Measurements from ENCODE around the gene PLXNB3. TPM values are rescaled to one million over a fixed set of nuclear protein-coding genes. Genes with fewer than 3 reads are reported as not detected.
A peak's percentile ranks its signal among the peaks of the same experiment; 100 is the strongest.

Gene PLXNB3
- total RNA-seq, 1 experiment from 2014 or later = 0.16 TPM

- Histone ChIP-seq H3K4me3 (ENCODE audit: low read depth, low read length) (peak overlapping the region; percentile 49), H3K4me1 (peaks cover 14% of the 10 kb centered on the region), H3K36me3 (ENCODE audit: control insufficient read depth, insufficient read depth, low read length) (no peaks in the 10 kb centered on the region), H3K9me3 (no peaks in the 10 kb centered on the region), H3K27me3 (replicated peaks; ENCODE audit: control insufficient read depth, insufficient read depth, low read length) (no peaks in the 10 kb centered on the region)
- TF ChIP-seq CTCF (IDR thresholded peaks at IDR 0.05; ENCODE audit: insufficient read depth in 1 of 2, low read depth in 1 of 2, low read length in 1 of 2, severe bottlenecking in 1 of 2, unreplicated experiment in 1 of 2) = no peak
- CTCF ChIA-PET = no interaction called here
- Mint-ChIP-seq H3K4me1 (ENCODE audit: low read depth, unreplicated experiment) (no peaks in the 10 kb centered on the region), H3K27ac (ENCODE audit: unreplicated experiment) (no peak overlapping the region), H3K9me3 (ENCODE audit: unreplicated experiment) (no peaks in the 10 kb centered on the region), H3K27me3 (ENCODE audit: insufficient read depth, unreplicated experiment) (no peaks in the 10 kb centered on the region), H3K4me3 (ENCODE audit: unreplicated experiment) (peak overlapping the region; percentile 79), H3K36me3 (ENCODE audit: insufficient read depth, unreplicated experiment) (peaks cover 27% of the 10 kb centered on the region)
- POLR2A ChIA-PET = no interaction called here
- TSS peak; percentile 28 for BruUV-seq (replicated peaks)
- DNase-seq = no peak
- intact Hi-C loops (cut with micrococcal nuclease; ENCODE audit: unreplicated experiment) = no loop called here
Observed at GRCh38 chrX:153725039-153725831, 38.8 kb upstream of the PLXNB3 start.

- H3K27ac Mint-ChIP-seq (ENCODE audit: unreplicated experiment) = no peak overlapping the region
- intact Hi-C loops (cut with micrococcal nuclease; ENCODE audit: unreplicated experiment) = no loop called here
- ChIA-PET POLR2A (no interaction called here), CTCF (no interaction called here)
- H3K27me3 Mint-ChIP-seq (ENCODE audit: insufficient read depth, unreplicated experiment) = no peaks in the 10 kb centered on the region
- no peaks in the 10 kb centered on the region for H3K4me1 Mint-ChIP-seq (ENCODE audit: low read depth, unreplicated experiment)
- H3K4me3 Mint-ChIP-seq (ENCODE audit: unreplicated experiment) = peak overlapping the region; percentile 27
- H3K36me3 Mint-ChIP-seq (ENCODE audit: insufficient read depth, unreplicated experiment) = peaks cover 22% of the 10 kb centered on the region
- no peak for TF ChIP-seq CTCF (IDR thresholded peaks at IDR 0.05; ENCODE audit: insufficient read depth in 1 of 2, low read depth in 1 of 2, low read length in 1 of 2, severe bottlenecking in 1 of 2, unreplicated experiment in 1 of 2)
- DNase-seq = no peak
- Histone ChIP-seq H3K4me1 (peaks cover 14% of the 10 kb centered on the region), H3K4me3 (ENCODE audit: low read depth, low read length) (no peak overlapping the region), H3K36me3 (ENCODE audit: control insufficient read depth, insufficient read depth, low read length) (no peaks in the 10 kb centered on the region), H3K27me3 (replicated peaks; ENCODE audit: control insufficient read depth, insufficient read depth, low read length) (no peaks in the 10 kb centered on the region), H3K9me3 (no peaks in the 10 kb centered on the region)
- H3K9me3 Mint-ChIP-seq (ENCODE audit: unreplicated experiment) = no peaks in the 10 kb centered on the region
- BruUV-seq (replicated peaks) = no TSS peak
Observed at GRCh38 chrX:153725832-153726285, 38.2 kb upstream of the PLXNB3 start.

- peak; percentile 17 to 46 for DNase-seq
- Histone ChIP-seq H3K4me3 (ENCODE audit: low read depth, low read length) (no peak overlapping the region), H3K4me1 (peaks cover 14% of the 10 kb centered on the region), H3K36me3 (ENCODE audit: control insufficient read depth, insufficient read depth, low read length) (no peaks in the 10 kb centered on the region), H3K27me3 (replicated peaks; ENCODE audit: control insufficient read depth, insufficient read depth, low read length) (no peaks in the 10 kb centered on the region), H3K9me3 (no peaks in the 10 kb centered on the region)
- Mint-ChIP-seq H3K27me3 (ENCODE audit: insufficient read depth, unreplicated experiment) (no peaks in the 10 kb centered on the region), H3K4me3 (ENCODE audit: unreplicated experiment) (peak overlapping the region; percentile 33), H3K27ac (ENCODE audit: unreplicated experiment) (no peak overlapping the region), H3K4me1 (ENCODE audit: low read depth, unreplicated experiment) (no peaks in the 10 kb centered on the region), H3K36me3 (ENCODE audit: insufficient read depth, unreplicated experiment) (peaks cover 22% of the 10 kb centered on the region), H3K9me3 (ENCODE audit: unreplicated experiment) (no peaks in the 10 kb centered on the region)
- ChIA-PET CTCF (no interaction called here), POLR2A (no interaction called here)
- intact Hi-C loops (cut with micrococcal nuclease; ENCODE audit: unreplicated experiment) = no loop called here
- no peak for TF ChIP-seq CTCF (IDR thresholded peaks at IDR 0.05; ENCODE audit: insufficient read depth in 1 of 2, low read depth in 1 of 2, low read length in 1 of 2, severe bottlenecking in 1 of 2, unreplicated experiment in 1 of 2)
- no TSS peak for BruUV-seq (replicated peaks)
Observed at GRCh38 chrX:153726286-153727122, 37.5 kb upstream of the PLXNB3 start.
